HUDEP-2 (cell line): Measurements from ENCODE around the gene TBC1D22A.
A peak's percentile ranks its signal among the peaks of the same experiment; 100 is the strongest.
"Not testable (repeated sequence)": the region's sequence is repeated elsewhere in the genome, so short reads cannot be mapped to it uniquely, and the experiment has no call there.

Experiments
- DNase-seq, 76 experiments: peaks; one replicate each; lab custom pipeline; 2025; ENCODE audit not compliant: unreplicated experiment in 76 of 76; lab: John Stamatoyannopoulos, UW

The TBC1D22A gene

GRCh38 chr22:47168441-47168840, 406.0 kb downstream of the TBC1D22A start:
- no peak for DNase-seq

GRCh38 chr22:47168900-47169800, 406.7 kb downstream of the TBC1D22A start:
- peak in 2 of 76 experiments; percentile 7 to 16 for DNase-seq

- DNase-seq, result no peak
Observed at GRCh38 chr22:47169801-47170140, 407.3 kb downstream of the TBC1D22A start.

GRCh38 chr22:47170511-47171440, 408.3 kb downstream of the TBC1D22A start:
- DNase-seq, result not testable (repeated sequence)

GRCh38 chr22:47171441-47172221, 409.2 kb downstream of the TBC1D22A start:
- no peak for DNase-seq

- DNase-seq, result no peak
Observed at GRCh38 chr22:47172771-47173534, 410.5 kb downstream of the TBC1D22A start.

- DNase-seq, result no peak
Observed at GRCh38 chr22:47173535-47174021, 411.1 kb downstream of the TBC1D22A start.

- no peak for DNase-seq
Observed at GRCh38 chr22:47174096-47174495, 411.6 kb downstream of the TBC1D22A start.

GRCh38 chr22:47174671-47175112, 412.2 kb downstream of the TBC1D22A start:
- no peak for DNase-seq

- no peak for DNase-seq
Observed at GRCh38 chr22:47175151-47176025, 412.9 kb downstream of the TBC1D22A start.

- DNase-seq, result no peak
Observed at GRCh38 chr22:47176026-47176389, 413.6 kb downstream of the TBC1D22A start.

- no peak for DNase-seq
Observed at GRCh38 chr22:47176573-47177333, 414.3 kb downstream of the TBC1D22A start.

GRCh38 chr22:47177334-47177815, 414.9 kb downstream of the TBC1D22A start:
- DNase-seq, result no peak

- no peak for DNase-seq
Observed at GRCh38 chr22:47178339-47178738, 415.9 kb downstream of the TBC1D22A start.

GRCh38 chr22:47180796-47181195, 418.3 kb downstream of the TBC1D22A start:
- no peak for DNase-seq

- no peak for DNase-seq
Observed at GRCh38 chr22:47187176-47187957, 424.9 kb downstream of the TBC1D22A start.
